Urothelium cell line (cell line): Measurements from ENCODE around the gene DVL1.

Experiments used
- DNase-seq: peaks from one replicate; pipeline ENCODE4 v3.0.0; 2011; ENCODE audit warnings: low spot score, mixed read lengths
- FAIRE-seq: peaks from 2 replicates; lab custom pipeline; 2011; peaks lifted over from hg19 to GRCh38; lab: Jason Lieb, UNC

DVL1 gene

GRCh38 chr1:1302951-1303509, 46.2 kb downstream of the DVL1 start:
- FAIRE-seq (no peak), DNase-seq (no peak)

GRCh38 chr1:1302006-1302430, 47.2 kb downstream of the DVL1 start:
- FAIRE-seq (no peak), DNase-seq (no peak)

GRCh38 chr1:1300352-1300739, 48.9 kb downstream of the DVL1 start:
- DNase-seq (no peak), FAIRE-seq (no peak)

- DNase-seq (no peak), FAIRE-seq (no peak)
These were observed 49.4 kb downstream of the DVL1 start for GRCh38 chr1:1299686-1300351.

GRCh38 chr1:1298861-1299685, 50.1 kb downstream of the DVL1 start:
- no peak for FAIRE-seq
- DNase-seq: no peak

- DNase-seq (no peak), FAIRE-seq (no peak)
These were observed 51.3 kb downstream of the DVL1 start for GRCh38 chr1:1297802-1298424.

GRCh38 chr1:1296070-1297061, 52.9 kb downstream of the DVL1 start:
- peak; percentile 88 for FAIRE-seq

GRCh38 chr1:1295154-1295923, 53.9 kb downstream of the DVL1 start:
- DNase-seq (no peak), FAIRE-seq (no peak)

More at GRCh38 chr1:1296070-1297061, 52.9 kb downstream of the DVL1 start:
- DNase-seq: no peak

GRCh38 chr1:1294250-1294890, 54.8 kb downstream of the DVL1 start:
- DNase-seq (no peak), FAIRE-seq (no peak)

GRCh38 chr1:1293263-1294249, 55.7 kb downstream of the DVL1 start:
- DNase-seq (no peak), FAIRE-seq (no peak)

GRCh38 chr1:1292851-1293250, 56.4 kb downstream of the DVL1 start:
- FAIRE-seq (no peak), DNase-seq (no peak)

- FAIRE-seq (no peak), DNase-seq (no peak)
These were observed 56.8 kb downstream of the DVL1 start for GRCh38 chr1:1292442-1292779.

- peak; percentile 58 for DNase-seq
These were observed 57.4 kb downstream of the DVL1 start for GRCh38 chr1:1291548-1292441.

GRCh38 chr1:1291023-1291528, 58.1 kb downstream of the DVL1 start:
- DNase-seq (no peak), FAIRE-seq (no peak)

More at GRCh38 chr1:1291548-1292441, 57.4 kb downstream of the DVL1 start:
- FAIRE-seq: no peak

- DNase-seq (peak; percentile 71), FAIRE-seq (no peak)
These were observed 58.9 kb downstream of the DVL1 start for GRCh38 chr1:1290238-1290731.

- no peak for FAIRE-seq
- DNase-seq: no peak
These were observed 61.7 kb downstream of the DVL1 start for GRCh38 chr1:1287288-1288110.
